WTC11 (cell line): ENCODE results near the gene EIF2D. TPM values are rescaled to one million over a fixed set of nuclear protein-coding genes. Genes with fewer than 3 reads are reported as not detected.
A peak's percentile ranks its signal among the peaks of the same experiment; 100 is the strongest.

ENCODE experiments used
- ATAC-seq: fragments of 200-7000 bp; cut with Tn5 transposase; 2 replicates; pipeline ENCODE4 v1.10.0; 2021; ENCODE audit warnings: mild to moderate bottlenecking, moderate library complexity
- CTCF ChIA-PET: fragments of 300-600 bp; sonication (Branson Sonifier 250); formaldehyde crosslinking; loops from one replicate; lab custom pipeline; 2021; ENCODE audit warnings: antibody characterized with exemption; lab: Charles Lee
- POLR2A ChIA-PET: fragments of 350-600 bp; sonication (Branson Sonifier 250); formaldehyde crosslinking; loops from one replicate; lab custom pipeline; 2021; ENCODE audit warnings: antibody characterized with exemption; lab: Charles Lee
- DNase-seq: peaks from one replicate; pipeline ENCODE4 v3.0.0; 2021; ENCODE audit warnings: low spot score
- H3K27ac Mint-ChIP-seq: 2 replicates; pipeline ENCODE4 v1.8.0; 2021; ENCODE audit warnings: mixed read lengths
- H3K27me3 Mint-ChIP-seq: 2 replicates; pipeline ENCODE4 v1.8.0; 2021; ENCODE audit warnings: low read depth, mild to moderate bottlenecking, moderate library complexity, mixed read lengths
- H3K36me3 Mint-ChIP-seq: 2 replicates; pipeline ENCODE4 v1.8.0; 2021; ENCODE audit warnings: mixed read lengths
- H3K4me1 Mint-ChIP-seq: 2 replicates; pipeline ENCODE4 v1.8.0; 2022; ENCODE audit warnings: mixed read lengths
- H3K4me3 Mint-ChIP-seq: 2 replicates; pipeline ENCODE4 v1.8.0; 2021; ENCODE audit warnings: mild to moderate bottlenecking, moderate library complexity, mixed read lengths
- H3K9me3 Mint-ChIP-seq: 2 replicates; pipeline ENCODE4 v1.8.0; 2021; ENCODE audit warnings: mixed read lengths
- ARID4B ChIP-seq: sonication (generic); formaldehyde crosslinking; IDR thresholded peaks from 2 replicates; pipeline ENCODE4 v1.8.0; 2023; ENCODE audit warnings: missing genetic modification reagents, mild to moderate bottlenecking, borderline replicate concordance
- ATF1 ChIP-seq: sonication (generic); formaldehyde crosslinking; IDR thresholded peaks from 2 replicates; pipeline ENCODE4 v1.8.1; 2023; ENCODE audit warnings: mild to moderate bottlenecking, moderate library complexity, missing genetic modification reagents
- ELF4 ChIP-seq: sonication (generic); formaldehyde crosslinking; IDR thresholded peaks from 2 replicates; pipeline ENCODE4 v1.8.1; 2022; ENCODE audit warnings: low read depth, mild to moderate bottlenecking, moderate library complexity, missing genetic modification reagents
- ESRRA ChIP-seq: sonication (generic); formaldehyde crosslinking; IDR thresholded peaks from 2 replicates; pipeline ENCODE4 v1.8.1; 2022; ENCODE audit warnings: mild to moderate bottlenecking, missing genetic modification reagents, borderline replicate concordance
- FOXP1 ChIP-seq: sonication (generic); formaldehyde crosslinking; IDR thresholded peaks from 2 replicates; pipeline ENCODE4 v1.8.0; 2022; ENCODE audit warnings: missing genetic modification reagents, mild to moderate bottlenecking, moderate library complexity, borderline replicate concordance
- GTF2I ChIP-seq: fragments of 250-450 bp; sonication (Bioruptor Pico); conservative IDR thresholded peaks from 2 replicates; pipeline ENCODE4 v1.4.0; 2021; ENCODE audit warnings: mild to moderate bottlenecking
- HMGA2 ChIP-seq: fragments of 250-450 bp; sonication (Bioruptor Pico); IDR thresholded peaks from 2 replicates; pipeline ENCODE4 v1.4.0; 2021; ENCODE audit warnings: mild to moderate bottlenecking, moderate library complexity
- NFE2L1 ChIP-seq: sonication (generic); formaldehyde crosslinking; IDR thresholded peaks from 2 replicates; pipeline ENCODE4 v1.8.1; 2023; ENCODE audit warnings: missing genetic modification reagents
- NR2C2 ChIP-seq: sonication (generic); formaldehyde crosslinking; IDR thresholded peaks from 2 replicates; pipeline ENCODE4 v1.8.0; 2022; ENCODE audit warnings: mild to moderate bottlenecking, missing genetic modification reagents
- OVOL2 ChIP-seq: fragments of 250-450 bp; sonication (Bioruptor Pico); IDR thresholded peaks from 2 replicates; pipeline ENCODE4 v1.9.0; 2021; ENCODE audit warnings: mild to moderate bottlenecking, borderline replicate concordance
- RELA ChIP-seq: sonication (generic); formaldehyde crosslinking; IDR thresholded peaks from 2 replicates; pipeline ENCODE4 v1.8.1; 2022; ENCODE audit warnings: missing genetic modification reagents, mild to moderate bottlenecking, borderline replicate concordance
- TEAD4 ChIP-seq: sonication (generic); formaldehyde crosslinking; IDR thresholded peaks from 2 replicates; pipeline ENCODE4 v1.8.0; 2022; ENCODE audit warnings: mild to moderate bottlenecking, missing genetic modification reagents
- ZNF317 ChIP-seq: sonication (generic); formaldehyde crosslinking; IDR thresholded peaks from 2 replicates; pipeline ENCODE4 v1.8.1; 2023; ENCODE audit warnings: low read depth, mild to moderate bottlenecking, moderate library complexity, missing genetic modification reagents, borderline replicate concordance
- total RNA-seq: library from RNA; stranded (reverse); gene quantifications from 3 replicates; pipeline ENCODE4 v1.2.3, GENCODE V29; 2021
- TF ChIP-seq, protein P1 (sequence below): sonication (generic); formaldehyde crosslinking; IDR thresholded peaks from 2 replicates; pipeline ENCODE4 v1.8.1; 2023; ENCODE audit warnings: mild to moderate bottlenecking, missing genetic modification reagents, moderate library complexity
- TF ChIP-seq, protein P2 (sequence below): fragments of 250-450 bp; sonication (Bioruptor Pico); IDR thresholded peaks from 2 replicates; pipeline ENCODE4 v1.9.0; 2021; ENCODE audit warnings: mild to moderate bottlenecking
- TF ChIP-seq, protein P3 (sequence below): sonication (generic); formaldehyde crosslinking; IDR thresholded peaks from 2 replicates; pipeline ENCODE4 v1.8.1; 2023; ENCODE audit warnings: mild to moderate bottlenecking, missing genetic modification reagents, moderate library complexity
- TF ChIP-seq, protein P4 (sequence below): sonication (generic); formaldehyde crosslinking; conservative IDR thresholded peaks from 2 replicates; pipeline ENCODE4 v1.8.1; 2022; ENCODE audit warnings: mild to moderate bottlenecking, missing genetic modification reagents
- TF ChIP-seq, protein P5 (sequence below): sonication (generic); formaldehyde crosslinking; IDR thresholded peaks from 2 replicates; pipeline ENCODE4 v1.8.0; 2023; ENCODE audit warnings: missing genetic modification reagents
- TF ChIP-seq, protein P6 (sequence below): fragments of 250-450 bp; sonication (Bioruptor Pico); IDR thresholded peaks from 2 replicates; pipeline ENCODE4 v1.9.0; 2021; ENCODE audit warnings: moderate library complexity, mild to moderate bottlenecking, inconsistent platforms, borderline replicate concordance

Gene EIF2D
- total RNA-seq, 1 experiment from 2014 or later, result 35.7 TPM

DNA sequence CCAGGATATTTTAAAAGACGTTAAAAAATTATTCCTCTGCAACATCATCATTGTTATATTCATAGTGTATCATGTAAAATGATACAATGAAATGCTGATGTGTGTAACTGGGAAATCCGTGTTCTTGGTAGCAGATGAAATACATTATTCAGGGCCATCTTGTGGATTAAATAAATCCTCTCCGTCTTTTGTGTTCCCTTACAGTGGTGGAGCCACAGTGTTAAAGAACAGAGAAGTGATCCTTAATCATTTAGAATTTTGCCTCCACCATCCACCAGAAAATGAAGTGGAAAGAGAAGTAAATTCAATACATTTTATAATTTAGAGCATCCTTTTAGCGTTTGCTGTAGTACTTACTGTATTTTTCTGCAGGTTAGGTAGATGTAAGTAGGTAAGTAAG, 24.4 kb upstream of the EIF2D start:
- Mint-ChIP-seq H3K27me3 (no peaks in the 10 kb centered on the region; the same call in 1 of the 2 replicates), H3K4me1 (peaks cover 32% of the 10 kb centered on the region), H3K9me3 (no peaks in the 10 kb centered on the region), H3K4me3 (peak overlapping the region; percentile 76), H3K27ac (no peak overlapping the region), H3K36me3 (no peaks in the 10 kb centered on the region)
- POLR2A ChIA-PET, result interaction anchor here (1.5 to 1.9 kb wide), 2 partner anchors 22 to 25 kb away, joined by 9 to 15 read pairs; partner anchors contain the start of gene EIF2D
- no peak for DNase-seq
- ATAC-seq, result no peak
- CTCF ChIA-PET, result interaction anchor here (1.4 to 13.9 kb wide), 2 partner anchors 24 to 28 kb away, joined by 4 to 659 read pairs; partner anchors contain the start of gene EIF2D
- no peak for TF ChIP-seq ESRRA (CRISPR knock-in tag)
- TF ChIP-seq, protein P1, sequence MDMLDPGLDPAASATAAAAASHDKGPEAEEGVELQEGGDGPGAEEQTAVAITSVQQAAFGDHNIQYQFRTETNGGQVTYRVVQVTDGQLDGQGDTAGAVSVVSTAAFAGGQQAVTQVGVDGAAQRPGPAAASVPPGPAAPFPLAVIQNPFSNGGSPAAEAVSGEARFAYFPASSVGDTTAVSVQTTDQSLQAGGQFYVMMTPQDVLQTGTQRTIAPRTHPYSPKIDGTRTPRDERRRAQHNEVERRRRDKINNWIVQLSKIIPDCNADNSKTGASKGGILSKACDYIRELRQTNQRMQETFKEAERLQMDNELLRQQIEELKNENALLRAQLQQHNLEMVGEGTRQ, result no peak
- no peak for TF ChIP-seq TEAD4 (CRISPR knock-in tag)
- TF ChIP-seq ELF4, result no peak
- TF ChIP-seq OVOL2 (CRISPR knock-in tag), result no peak
- no peak for TF ChIP-seq ARID4B
- TF ChIP-seq, protein P2, sequence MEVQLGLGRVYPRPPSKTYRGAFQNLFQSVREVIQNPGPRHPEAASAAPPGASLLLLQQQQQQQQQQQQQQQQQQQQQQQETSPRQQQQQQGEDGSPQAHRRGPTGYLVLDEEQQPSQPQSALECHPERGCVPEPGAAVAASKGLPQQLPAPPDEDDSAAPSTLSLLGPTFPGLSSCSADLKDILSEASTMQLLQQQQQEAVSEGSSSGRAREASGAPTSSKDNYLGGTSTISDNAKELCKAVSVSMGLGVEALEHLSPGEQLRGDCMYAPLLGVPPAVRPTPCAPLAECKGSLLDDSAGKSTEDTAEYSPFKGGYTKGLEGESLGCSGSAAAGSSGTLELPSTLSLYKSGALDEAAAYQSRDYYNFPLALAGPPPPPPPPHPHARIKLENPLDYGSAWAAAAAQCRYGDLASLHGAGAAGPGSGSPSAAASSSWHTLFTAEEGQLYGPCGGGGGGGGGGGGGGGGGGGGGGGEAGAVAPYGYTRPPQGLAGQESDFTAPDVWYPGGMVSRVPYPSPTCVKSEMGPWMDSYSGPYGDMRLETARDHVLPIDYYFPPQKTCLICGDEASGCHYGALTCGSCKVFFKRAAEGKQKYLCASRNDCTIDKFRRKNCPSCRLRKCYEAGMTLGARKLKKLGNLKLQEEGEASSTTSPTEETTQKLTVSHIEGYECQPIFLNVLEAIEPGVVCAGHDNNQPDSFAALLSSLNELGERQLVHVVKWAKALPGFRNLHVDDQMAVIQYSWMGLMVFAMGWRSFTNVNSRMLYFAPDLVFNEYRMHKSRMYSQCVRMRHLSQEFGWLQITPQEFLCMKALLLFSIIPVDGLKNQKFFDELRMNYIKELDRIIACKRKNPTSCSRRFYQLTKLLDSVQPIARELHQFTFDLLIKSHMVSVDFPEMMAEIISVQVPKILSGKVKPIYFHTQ, result no peak
- TF ChIP-seq NFE2L1, result no peak
- TF ChIP-seq RELA (CRISPR knock-in tag), result no peak
- TF ChIP-seq, protein P3, sequence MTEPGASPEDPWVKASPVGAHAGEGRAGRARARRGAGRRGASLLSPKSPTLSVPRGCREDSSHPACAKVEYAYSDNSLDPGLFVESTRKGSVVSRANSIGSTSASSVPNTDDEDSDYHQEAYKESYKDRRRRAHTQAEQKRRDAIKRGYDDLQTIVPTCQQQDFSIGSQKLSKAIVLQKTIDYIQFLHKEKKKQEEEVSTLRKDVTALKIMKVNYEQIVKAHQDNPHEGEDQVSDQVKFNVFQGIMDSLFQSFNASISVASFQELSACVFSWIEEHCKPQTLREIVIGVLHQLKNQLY, result no peak
- no peak for TF ChIP-seq GTF2I (CRISPR knock-in tag)
- TF ChIP-seq, protein P4, sequence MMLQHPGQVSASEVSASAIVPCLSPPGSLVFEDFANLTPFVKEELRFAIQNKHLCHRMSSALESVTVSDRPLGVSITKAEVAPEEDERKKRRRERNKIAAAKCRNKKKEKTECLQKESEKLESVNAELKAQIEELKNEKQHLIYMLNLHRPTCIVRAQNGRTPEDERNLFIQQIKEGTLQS (CRISPR knock-in tag), result no peak
- no peak for TF ChIP-seq NR2C2
- TF ChIP-seq HMGA2 (CRISPR knock-in tag), result no peak
- TF ChIP-seq ZNF317, result no peak
- TF ChIP-seq FOXP1, result no peak
- TF ChIP-seq, protein P5, sequence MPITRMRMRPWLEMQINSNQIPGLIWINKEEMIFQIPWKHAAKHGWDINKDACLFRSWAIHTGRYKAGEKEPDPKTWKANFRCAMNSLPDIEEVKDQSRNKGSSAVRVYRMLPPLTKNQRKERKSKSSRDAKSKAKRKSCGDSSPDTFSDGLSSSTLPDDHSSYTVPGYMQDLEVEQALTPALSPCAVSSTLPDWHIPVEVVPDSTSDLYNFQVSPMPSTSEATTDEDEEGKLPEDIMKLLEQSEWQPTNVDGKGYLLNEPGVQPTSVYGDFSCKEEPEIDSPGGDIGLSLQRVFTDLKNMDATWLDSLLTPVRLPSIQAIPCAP (CRISPR knock-in tag), result no peak
- TF ChIP-seq, protein P6, sequence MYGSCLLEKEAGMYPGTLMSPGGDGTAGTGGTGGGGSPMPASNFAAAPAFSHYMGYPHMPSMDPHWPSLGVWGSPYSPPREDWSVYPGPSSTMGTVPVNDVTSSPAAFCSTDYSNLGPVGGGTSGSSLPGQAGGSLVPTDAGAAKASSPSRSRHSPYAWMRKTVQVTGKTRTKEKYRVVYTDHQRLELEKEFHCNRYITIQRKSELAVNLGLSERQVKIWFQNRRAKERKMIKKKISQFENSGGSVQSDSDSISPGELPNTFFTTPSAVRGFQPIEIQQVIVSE (CRISPR knock-in tag), result no peak
- no peak for TF ChIP-seq ATF1 (CRISPR knock-in tag)
